HG02973 (cell line): ENCODE data around the gene ATP8B3.

Experiments used
- ATAC-seq: cut with Tn5 transposase; IDR thresholded peaks from one replicate; pipeline ENCODE4 v1.9.1; 2021; ENCODE audit warnings: moderate library complexity; ENCODE audit not compliant: unreplicated experiment

Gene ATP8B3

DNA sequence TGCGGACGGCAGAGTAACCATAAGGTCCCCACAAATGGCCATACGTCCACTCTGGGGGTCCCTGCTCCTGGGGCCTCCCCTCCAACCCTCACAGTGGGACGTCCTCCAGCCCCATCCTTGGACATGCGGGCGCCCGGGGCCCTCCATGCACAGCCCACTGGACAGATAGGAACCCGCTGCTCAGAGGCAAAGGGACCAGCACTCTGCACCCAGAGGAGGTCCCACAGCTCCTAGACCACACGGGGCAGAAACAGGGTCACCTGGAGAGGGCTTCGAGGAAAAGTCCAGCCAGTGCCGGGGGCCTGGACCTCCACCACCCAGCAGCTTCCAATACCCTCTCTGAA is 25.1 kb upstream of the ATP8B3 start:
- ATAC-seq: no peak

DNA sequence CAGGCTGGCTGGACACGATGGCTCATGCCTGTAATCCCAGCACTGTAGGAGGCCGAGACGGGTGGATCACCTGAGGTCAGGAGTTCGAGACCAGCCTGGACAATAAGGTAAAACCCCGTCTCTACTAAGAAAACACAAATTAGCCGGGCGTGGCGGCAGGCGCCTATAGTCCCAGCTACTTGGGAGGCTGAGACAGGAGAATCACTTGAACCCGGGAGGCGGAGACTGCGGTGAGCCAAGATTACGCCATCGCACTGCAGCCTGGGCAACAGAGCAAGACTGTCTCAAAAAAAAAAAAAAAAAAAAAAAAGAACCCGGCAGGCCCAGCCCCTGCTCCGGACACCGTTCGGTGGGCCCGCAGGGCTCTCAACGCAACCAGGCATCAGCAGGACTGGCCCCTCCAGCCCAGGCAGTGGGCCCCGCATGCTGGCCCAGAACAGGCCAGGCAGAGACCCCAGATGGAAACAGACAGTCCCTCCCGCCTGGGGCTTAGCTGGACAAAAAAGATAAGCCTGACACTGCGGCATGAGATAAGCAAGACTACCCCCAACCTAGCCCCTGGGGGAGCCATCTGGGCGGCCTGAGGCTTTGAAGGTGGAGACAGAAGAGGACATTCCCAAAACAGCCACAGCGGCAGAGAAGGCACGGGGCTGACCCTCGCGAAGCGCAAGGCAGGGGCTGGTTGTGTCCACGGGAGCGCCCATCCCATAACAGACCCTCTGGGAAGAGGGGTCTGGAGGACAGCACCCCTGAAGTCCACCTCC is 24.6 kb upstream of the ATP8B3 start:
- no peak for ATAC-seq

DNA sequence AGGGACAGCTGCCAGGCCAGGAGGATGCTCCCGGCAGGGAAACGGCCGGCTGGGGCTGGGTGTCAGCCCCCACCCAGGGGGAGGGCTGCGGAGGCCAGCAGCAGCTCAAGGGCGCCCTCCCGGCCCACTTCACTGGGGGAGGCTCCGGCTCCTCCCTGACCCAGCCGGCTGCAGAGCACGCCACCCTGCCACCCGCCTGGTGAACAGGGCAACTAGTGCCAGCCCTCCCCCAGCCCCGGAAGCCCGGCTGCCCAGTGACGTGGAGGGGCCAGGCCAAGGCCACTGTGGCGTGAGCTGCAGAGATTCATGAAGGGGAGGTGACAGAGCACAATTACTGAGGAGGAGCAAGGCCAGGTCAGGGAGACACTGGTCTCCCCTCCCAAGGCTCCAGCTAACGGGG is 21.5 kb upstream of the ATP8B3 start:
- no peak for ATAC-seq

DNA sequence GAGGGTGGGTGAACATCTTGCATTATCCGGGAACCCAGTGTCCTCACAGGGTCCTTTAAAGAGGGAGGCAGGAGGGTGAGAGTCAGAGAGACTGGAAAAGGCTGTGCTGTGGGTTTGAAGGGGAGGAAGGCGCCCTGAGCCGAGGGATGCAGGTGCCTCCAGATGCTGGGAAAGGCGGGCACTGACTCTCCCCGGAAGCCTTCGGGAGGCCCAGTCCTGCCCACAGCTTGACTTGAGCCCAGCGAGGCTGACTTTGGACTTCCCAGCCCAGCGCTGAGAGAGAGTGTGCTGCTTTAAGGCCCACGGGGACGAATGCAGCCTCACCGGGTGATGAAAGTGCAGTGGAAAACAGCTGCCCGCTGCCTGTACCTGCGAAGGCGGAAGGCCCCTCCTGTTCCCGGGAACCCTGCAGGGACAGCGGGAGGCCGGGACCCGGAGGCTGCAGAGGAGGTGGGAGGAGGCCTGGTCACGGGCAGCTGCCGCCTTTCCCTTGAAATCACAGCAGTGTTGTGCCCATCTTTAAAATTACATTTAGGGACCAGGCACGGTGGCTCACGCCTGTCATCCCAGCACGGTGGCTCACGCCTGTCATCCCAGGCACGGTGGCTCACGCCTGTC is 20.1 kb upstream of the ATP8B3 start:
- no peak for ATAC-seq

DNA sequence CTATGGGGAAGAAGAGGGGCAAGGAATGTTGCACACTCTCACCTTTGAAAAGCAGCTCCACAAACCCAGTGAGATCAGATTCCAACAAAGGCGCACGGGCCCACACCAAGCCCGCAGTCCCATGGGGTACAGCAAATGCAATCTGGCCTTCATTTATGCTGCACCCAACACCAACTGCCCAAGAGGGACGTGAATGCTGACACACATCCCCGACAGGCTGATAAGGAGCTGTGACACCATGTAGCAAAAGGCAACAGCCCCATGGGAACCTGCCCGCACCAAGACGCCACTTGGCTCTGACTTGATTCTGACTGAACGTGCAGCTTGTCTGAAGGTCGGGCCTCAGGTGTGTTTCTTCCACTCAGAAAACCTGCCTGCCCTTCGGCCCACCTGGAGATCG is 18.9 kb upstream of the ATP8B3 start:
- ATAC-seq: no peak

DNA sequence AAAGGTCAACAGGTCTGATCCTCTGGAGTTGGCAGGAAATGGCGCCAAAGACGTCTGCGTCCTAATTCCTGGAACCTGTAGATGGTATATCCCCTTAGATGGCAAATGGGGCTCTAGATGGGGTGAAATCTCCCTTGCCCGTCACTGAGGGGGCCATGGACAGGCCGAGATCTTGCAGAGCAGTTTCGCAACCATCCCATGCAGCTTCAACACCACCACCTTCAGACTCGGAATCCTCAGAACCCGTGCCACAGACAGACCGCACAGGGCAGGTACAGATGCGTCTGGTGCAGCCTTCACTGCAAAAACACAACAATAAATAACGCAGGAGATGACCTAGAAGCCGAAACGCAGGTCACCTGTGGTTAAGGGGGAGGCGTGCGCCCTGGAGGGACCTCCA is 18.5 kb upstream of the ATP8B3 start:
- no peak for ATAC-seq

DNA sequence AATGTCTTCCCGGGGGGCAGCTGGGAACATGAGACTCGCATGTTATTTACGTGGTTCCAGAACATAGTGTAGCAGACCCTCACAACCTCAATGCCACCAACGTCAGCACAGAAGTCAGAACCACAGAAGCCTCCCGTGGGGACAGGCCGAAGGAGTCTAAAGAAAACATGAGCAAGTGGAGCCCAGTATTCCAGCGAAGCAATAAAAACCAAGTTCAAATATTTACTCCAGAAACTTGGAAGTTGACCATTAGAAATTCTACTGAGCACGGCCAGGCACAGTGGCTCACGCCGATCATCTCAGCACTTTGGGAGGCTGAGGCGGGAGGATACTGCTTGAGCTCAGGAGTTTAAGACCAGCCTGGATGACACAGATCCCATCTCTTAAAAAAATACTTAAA is 17.9 kb upstream of the ATP8B3 start:
- no peak for ATAC-seq

DNA sequence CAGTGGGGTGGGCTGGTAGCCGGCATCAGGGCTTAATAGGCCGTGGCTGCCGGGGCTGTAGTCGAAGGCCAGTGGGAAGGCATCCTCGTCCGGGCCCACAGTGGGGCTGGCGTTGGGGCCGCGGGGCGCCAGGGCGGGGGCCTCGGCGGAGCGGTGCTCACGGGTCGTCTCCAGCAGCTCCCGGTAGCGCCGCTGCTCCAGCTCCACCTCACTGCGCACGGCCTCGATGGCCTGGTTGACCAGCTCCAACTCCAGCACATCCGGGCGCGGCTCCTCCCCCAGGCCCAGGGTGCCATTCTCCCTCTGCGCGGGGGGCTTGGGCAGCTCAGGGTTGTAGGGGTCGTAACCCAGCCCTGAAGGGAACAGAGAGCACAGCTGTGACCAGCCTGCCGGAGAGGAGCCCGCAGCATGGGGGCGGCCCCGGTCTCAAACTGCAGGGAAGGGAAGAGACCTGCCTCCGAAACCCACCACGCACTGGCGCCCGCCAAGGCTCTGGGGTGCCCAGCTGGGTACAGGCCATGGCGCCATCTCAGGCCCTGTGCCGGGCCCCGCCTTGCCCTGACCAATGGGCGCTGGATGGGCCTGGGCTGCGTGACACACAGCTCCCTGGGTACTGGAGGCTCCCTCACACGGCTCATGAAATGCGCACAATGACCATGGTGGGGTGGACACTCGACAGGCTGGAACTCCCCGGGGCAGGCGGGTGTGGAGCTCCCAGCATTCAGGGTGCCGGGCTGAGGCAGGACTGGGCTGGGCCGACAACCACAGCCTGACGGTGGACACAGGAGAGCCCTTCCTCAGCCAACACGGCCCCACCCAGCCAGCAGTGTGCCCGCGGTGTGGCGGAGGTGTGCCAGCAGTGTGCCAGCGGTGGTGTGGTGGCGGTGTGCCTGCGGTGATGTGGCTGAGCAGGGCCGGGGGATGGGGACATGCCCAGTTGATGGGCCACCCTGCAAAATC is 16.5 kb upstream of the ATP8B3 start:
- no peak for ATAC-seq

DNA sequence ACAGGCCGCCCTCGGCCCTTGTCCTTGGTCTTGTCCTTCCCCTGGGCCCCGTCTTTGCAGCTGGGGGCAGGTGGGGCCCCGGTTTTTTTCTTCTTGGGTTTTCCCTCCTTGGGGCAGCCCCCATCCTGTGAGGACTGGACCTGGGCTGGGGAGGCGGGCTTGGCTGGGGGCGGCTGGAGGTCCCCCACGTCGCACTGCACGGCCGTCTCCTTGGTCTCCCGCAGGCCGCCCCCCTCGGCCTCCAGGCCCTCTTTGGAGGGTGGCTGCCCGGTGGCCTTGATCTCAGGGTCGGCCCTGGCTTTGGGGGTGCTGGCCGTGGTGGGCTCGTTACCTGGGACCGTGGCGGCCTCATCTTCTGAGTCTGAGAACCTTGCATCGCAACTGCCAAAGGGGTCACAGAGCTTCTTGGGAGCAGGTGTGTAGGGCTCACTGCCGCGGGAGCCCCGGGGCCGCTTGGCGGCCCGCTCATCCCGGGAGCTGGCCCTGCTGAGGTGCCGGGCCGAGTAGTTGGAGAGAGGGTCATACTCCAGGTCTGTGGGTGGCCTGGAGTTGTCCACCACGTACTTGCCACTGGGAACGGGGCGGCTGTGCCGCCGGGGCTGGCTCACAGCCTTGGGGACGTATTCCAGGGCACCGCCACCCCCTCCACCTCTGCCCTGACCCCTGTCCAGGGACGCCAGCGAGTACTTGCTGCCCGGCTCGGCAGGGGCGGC is 15.6 kb upstream of the ATP8B3 start:
- ATAC-seq: no peak

DNA sequence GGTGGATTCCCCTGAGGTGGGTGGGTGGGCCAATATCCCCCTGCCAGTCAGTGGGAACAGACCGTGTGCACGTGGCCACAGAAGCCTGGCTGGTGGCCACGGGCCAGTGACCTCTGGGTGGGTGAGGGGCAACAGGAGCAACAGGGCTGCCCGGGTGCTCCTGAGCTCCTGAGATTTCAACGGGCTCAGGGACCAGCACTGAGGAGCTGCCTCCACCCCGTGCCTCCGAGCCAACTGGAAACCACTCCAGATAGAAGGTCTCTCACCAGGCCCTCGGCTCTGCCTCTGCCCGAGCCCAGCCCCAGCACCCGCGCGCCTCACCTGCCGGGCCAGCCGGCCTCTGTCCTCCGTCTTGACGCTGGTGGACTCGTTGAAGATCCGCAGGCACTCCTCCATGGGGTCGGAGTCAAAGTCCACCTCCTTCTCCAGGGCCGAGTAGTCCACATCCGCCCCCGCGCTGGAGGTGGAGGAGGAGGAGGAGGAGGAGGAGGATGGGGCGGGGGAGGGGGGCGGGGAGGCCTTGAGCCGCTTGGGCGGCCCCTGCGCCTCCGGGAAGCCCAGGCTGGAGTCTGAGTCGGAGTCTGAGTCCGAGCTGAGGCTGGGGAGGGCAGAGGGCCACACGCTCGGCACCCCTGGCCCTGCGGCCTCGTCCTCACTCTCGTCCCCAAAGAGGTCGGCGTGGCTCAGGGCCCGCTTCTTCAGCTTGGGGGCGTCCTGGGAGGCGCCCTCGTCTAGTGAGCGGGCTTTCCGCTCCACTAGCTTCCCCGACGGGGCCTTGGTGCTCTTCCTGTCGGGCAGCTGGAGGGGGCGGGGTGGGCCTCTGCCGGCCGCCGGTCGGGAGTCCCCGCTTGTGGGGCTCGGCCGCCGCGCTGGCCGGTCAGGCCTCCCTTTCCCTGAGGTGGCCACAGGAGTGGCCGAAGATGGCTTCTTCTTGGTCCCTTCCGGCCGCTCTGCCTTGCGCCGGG is 14.8 kb upstream of the ATP8B3 start:
- ATAC-seq: no peak

DNA sequence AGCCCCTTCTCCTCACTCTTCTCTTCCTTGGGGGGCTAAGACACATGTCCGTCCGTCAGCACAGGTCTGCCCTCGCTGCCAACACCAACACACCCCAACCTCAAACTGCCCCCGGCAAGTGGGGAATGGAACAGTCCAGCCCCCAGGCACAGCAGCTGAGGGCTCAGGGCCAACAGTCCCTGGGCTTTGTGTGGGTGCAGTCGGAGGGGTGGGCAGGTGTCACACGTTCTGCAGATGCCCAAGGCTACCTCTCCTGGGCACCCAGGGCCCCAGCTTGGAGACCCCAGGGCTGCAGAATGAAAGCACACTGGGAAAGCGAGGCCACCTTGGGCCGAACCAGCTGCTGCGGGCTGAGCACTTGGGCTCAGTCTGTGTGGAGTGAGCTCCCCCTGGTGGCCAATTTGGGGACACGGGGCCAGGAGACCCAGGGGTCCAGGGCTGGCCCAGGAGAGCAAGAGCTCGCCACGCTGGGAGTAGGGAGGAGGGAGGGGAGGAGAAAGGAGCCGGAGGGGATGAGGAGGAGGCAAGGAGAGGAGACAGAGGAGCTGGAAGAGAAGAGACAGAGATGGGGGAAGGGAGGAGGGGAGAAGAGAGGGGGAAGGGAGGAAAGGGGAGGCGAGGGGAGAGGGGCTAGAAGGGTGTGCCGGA is 14.0 kb upstream of the ATP8B3 start:
- ATAC-seq: no peak

DNA sequence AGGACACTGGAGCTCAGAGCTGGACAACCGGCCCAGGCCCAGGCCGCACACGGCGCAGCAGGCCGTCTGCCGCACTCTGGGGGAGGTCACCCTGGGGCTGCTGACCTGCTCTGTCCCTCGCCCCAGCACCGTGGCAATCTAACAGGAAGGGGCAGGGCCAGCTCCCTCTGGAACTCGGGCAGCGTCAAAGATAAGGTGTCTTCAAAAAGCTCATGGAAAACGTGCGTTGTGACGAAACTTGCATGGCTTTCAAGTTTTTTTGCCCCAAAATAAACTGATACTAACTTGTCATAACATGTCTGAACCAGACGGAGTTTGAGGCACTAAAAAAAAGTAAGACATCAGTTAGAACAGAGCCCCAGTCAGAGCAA is 12.2 kb upstream of the ATP8B3 start:
- no peak for ATAC-seq

DNA sequence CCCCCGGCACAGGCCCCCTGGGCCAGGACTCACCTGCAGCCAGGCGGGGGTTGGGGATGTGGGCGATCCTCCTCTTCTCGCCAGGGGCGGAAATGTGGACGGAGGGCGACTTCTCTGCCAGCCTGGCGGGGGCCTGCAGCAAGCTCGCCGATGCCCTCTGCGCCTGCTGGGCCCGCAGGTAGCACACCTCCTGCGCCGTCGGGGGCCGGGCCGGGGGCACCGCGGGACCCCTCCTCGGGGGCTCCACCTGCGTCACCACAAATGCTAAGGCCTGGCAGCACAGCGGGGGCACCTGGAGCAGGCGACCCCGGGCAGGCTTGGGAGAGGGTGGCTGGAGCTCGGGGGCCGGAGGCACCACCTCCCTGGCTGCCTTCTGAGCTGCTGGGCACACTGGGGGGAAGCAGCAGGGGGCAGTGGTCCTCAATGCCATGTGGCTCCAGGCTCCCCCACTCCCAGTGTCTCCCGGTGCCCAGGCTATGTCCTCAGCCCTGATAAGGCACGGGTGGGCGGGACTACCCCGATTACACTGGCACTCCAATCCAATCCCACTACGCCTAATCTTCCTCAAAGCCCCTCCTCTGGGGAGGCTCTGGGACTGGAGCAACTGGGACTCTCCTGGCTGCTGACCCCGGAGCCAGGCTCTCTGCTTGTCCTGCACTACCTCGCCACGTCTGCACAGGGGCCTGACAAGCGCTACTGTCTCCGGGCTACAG is 11.6 kb upstream of the ATP8B3 start:
- ATAC-seq: no peak

DNA sequence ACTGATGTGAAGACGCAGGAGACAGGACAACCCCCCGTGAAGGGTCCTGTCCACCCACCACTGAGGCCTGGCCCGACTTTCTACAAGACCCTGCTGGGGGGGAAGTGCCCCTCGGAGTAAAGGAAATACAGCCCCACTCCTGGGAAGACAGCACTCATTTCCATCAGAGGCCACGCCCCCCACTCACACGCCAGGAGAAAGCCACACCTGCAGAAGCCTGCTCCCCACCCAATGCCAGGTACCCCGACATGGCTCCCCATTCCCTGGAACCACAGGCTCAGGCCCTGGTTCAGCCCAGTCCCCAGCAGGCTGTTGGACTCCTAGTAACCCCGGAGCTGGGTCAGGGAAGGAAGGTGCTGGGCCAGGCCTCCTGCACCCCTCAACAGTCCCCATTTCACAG is 10.9 kb upstream of the ATP8B3 start:
- no peak for ATAC-seq

DNA sequence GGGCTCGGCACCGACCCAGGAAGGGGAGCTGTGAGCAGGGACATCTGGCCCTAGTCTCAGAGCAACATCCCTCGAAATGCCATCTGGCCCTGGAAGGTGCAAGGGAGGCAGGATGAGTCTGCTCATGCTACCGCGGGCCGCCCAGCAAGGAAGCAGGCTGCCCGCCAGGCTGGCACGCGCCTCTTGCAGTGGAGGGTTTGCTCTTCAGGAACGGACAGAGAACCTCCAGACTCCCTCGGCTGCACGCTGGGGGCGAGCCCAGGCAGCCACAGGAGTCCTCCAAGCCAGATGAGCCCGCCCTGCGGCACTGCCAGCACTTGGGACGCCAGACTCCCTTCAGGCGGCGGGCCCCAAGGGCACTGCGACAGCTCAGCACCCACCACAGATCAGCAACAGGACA is 10.1 kb upstream of the ATP8B3 start:
- no peak for ATAC-seq

DNA sequence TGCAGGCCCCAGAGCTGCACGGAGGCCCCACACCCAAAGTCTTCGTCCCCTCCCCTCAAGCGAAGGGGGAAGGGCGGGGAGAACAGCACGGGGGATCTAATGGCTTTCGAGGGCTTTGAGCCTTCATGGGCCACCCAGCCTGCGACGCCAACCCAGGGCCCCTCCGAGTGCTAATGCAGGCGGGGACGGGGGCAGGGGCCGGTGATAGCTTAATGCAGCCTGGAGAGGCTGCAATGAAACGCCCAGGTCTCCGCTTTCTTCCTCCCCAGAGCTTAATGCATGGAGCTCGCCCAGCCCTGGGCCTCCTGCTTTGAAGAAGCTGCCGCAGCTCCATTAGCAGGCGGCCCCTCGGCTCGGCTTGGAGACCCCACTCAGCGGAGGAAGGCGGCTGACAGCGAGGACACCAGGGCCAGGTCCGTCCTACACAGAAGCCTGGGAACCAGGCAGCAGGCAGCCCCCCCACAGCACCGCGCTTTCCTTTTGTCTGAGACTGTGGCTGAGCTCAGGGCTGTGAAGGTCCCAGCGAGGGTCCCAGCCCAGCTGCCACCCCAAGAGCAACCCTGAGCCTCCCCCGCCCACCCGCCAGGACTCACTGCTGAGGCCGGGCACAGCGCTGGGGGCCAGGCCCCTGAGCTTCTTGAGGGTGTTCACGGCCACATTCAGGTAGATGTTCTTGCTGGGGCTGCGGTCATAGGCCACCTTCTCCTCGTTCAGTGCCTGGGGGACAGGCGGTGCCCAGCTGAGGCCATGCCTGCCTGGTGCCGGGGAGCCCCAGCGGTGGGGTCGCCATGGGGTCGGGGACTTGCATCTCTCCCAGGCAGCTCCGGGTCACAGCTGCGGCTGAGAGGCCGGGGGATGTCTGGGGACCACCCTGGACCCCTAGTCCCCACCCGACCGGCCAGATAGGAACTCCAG is 7.5 kb upstream of the ATP8B3 start:
- ATAC-seq: no peak

DNA sequence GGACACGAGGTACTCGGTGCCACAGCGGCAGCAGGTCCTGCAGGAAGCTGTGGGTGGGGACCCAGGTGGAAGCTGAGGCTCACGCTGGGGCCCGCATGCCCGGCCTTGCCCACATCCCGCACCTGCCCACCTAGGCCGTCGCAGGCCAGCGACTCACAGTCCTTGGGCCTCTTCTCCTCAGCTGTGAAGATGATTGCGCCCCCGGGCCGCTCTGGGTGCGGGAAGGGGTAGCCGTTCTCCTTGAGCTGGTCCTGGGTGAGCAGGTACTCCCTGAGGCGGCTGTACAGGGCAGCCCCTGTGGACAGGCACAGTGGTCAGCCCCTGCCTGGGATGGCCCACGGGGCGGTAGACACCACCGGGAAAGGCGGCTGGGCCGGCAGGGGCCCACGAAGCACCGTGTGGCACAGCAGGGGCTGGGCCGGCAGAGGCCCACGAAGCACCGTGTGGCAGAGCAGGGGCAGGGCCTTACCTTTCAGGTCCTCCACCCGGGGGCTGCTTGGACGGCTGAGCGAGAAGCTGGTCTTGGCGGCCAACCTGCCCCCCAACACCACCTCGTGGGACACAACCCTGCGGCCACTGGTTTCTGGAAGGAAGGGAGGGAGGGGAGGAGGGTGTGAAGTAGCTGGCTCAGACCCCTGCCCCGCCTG is 6.6 kb upstream of the ATP8B3 start:
- ATAC-seq: no peak
